Measurements from ENCODE around the gene GARNL3. TPM values are rescaled to one million over a fixed set of nuclear protein-coding genes. Genes with fewer than 3 reads are reported as not detected.
A peak's percentile ranks its signal among the peaks of the same experiment; 100 is the strongest.

Gene GARNL3
- total RNA-seq, 4 donors from 2014 or later, result 28.4 to 59.7 (median 39.1) TPM

GRCh38 chr9:127305206-127305837, 40.7 kb downstream of the GARNL3 start:
- TF ChIP-seq CTCF (IDR thresholded peaks at IDR 0.05), result no peak
- TF ChIP-seq POLR2A (IDR thresholded peaks at IDR 0.05), result no peak
- no peak for TF ChIP-seq EP300 (IDR thresholded peaks at IDR 0.05)
- 97 to 100% methylated on average over 1 of the region's 1 CpG for WGBS, 2 donors
- Histone ChIP-seq H3K27me3 (no peaks in the 10 kb centered on the region), H3K27ac (no peak overlapping the region), H3K4me1 (peaks cover 0 to 9% (median 2%) of the 10 kb centered on the region in 4 donors), H3K36me3 (no peaks in the 10 kb centered on the region), H3K9me3 (no peaks in the 10 kb centered on the region), H3K4me3 (no peak overlapping the region)
- DNase-seq (ENCODE audit: low spot score in 2 of 2), result no peak

- no peak for DNase-seq (ENCODE audit: low spot score in 2 of 2)
- Histone ChIP-seq H3K27me3 (no peaks in the 10 kb centered on the region), H3K4me1 (peaks cover 0 to 11% (median 2%) of the 10 kb centered on the region in 4 donors), H3K36me3 (no peaks in the 10 kb centered on the region), H3K4me3 (no peak overlapping the region), H3K27ac (no peak overlapping the region), H3K9me3 (no peaks in the 10 kb centered on the region)
- no peak for TF ChIP-seq EP300 (IDR thresholded peaks at IDR 0.05)
- TF ChIP-seq CTCF (IDR thresholded peaks at IDR 0.05), result no peak
- TF ChIP-seq POLR2A (IDR thresholded peaks at IDR 0.05), result no peak
- WGBS, 2 donors, result 73 to 81% methylated on average over 4 of the region's 4 CpGs
Measured at GRCh38 chr9:127305838-127306226, 41.3 kb downstream of the GARNL3 start.

GRCh38 chr9:127307802-127308201, 43.2 kb downstream of the GARNL3 start:
- no peak for DNase-seq (ENCODE audit: low spot score in 2 of 2)

GRCh38 chr9:127308652-127309434, 44.3 kb downstream of the GARNL3 start:
- TF ChIP-seq EP300 (IDR thresholded peaks at IDR 0.05) (no peak), CTCF (IDR thresholded peaks at IDR 0.05) (no peak), POLR2A (IDR thresholded peaks at IDR 0.05) (no peak)
- H3K4me3 ChIP-seq, result no peak overlapping the region
- no peaks in the 10 kb centered on the region for H3K27me3 ChIP-seq
- H3K27ac ChIP-seq, result no peak overlapping the region
- WGBS, 2 donors, result 60 to 70% methylated on average over 3 of the region's 3 CpGs
- DNase-seq (ENCODE audit: low spot score in 2 of 2), result no peak
- peaks cover 0 to 27% (median 2%) of the 10 kb centered on the region in 4 donors for H3K4me1 ChIP-seq
- no peaks in the 10 kb centered on the region for H3K9me3 ChIP-seq
- H3K36me3 ChIP-seq, result peaks cover 0 to 12% (median 0%) of the 10 kb centered on the region in 3 donors

More at GRCh38 chr9:127307802-127308201, 43.2 kb downstream of the GARNL3 start:
- Histone ChIP-seq H3K27ac (peak overlapping the region in 1 of 4 donors; percentile 10), H3K27me3 (no peaks in the 10 kb centered on the region), H3K36me3 (peaks cover 0 to 2% (median 0%) of the 10 kb centered on the region in 3 donors), H3K9me3 (no peaks in the 10 kb centered on the region), H3K4me1 (peaks cover 0 to 27% (median 2%) of the 10 kb centered on the region in 4 donors), H3K4me3 (no peak overlapping the region)
- TF ChIP-seq EP300 (IDR thresholded peaks at IDR 0.05), result no peak
- TF ChIP-seq POLR2A (IDR thresholded peaks at IDR 0.05), result no peak
- no peak for TF ChIP-seq CTCF (IDR thresholded peaks at IDR 0.05)
- 93 to 97% methylated on average over 2 of the region's 2 CpGs for WGBS, 2 donors

DNA sequence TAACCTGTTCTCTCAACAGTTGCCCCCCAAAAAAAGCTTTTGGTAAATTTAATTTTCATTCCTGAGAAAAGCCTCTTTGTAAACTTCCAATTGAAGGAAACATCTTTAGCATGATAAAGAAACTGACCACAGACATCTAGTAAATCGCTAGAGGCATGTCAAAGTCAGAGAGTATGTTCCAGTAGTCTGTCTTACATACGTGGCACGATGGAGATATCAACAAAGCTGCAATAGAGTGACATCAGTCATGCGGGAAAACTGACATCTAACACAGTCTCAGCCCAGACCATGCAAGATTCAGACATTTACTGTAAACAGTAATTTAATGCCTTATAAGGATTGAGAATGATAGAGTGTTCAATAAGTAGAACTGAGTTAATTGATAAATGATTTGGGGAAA, 45.1 kb downstream of the GARNL3 start:
- WGBS, 2 donors, result 58 to 67% methylated on average over 4 of the region's 4 CpGs
- no peak for DNase-seq (ENCODE audit: low spot score in 2 of 2)
- no peaks in the 10 kb centered on the region for H3K9me3 ChIP-seq
- TF ChIP-seq EP300 (IDR thresholded peaks at IDR 0.05) (no peak), CTCF (IDR thresholded peaks at IDR 0.05) (no peak), POLR2A (IDR thresholded peaks at IDR 0.05) (no peak)
- H3K36me3 ChIP-seq, result peaks cover 0 to 21% (median 0%) of the 10 kb centered on the region in 3 donors
- no peak overlapping the region for H3K4me3 ChIP-seq
- no peak overlapping the region for H3K27ac ChIP-seq
- peaks cover 0 to 27% (median 2%) of the 10 kb centered on the region in 4 donors for H3K4me1 ChIP-seq
- H3K27me3 ChIP-seq, result no peaks in the 10 kb centered on the region
